Ectodermal cell (in vitro differentiated cells): ENCODE data around the gene C3orf18. TPM values are rescaled to one million over a fixed set of nuclear protein-coding genes. Genes with fewer than 3 reads are reported as not detected.

Source experiments
- H3K27ac ChIP-seq: 2 replicates; pipeline ENCODE4 v1.7.0; 2013; ENCODE audit warnings: mild to moderate bottlenecking, low read depth, low read length; ENCODE audit not compliant: insufficient read depth, poor library complexity, severe bottlenecking
- H3K27me3 ChIP-seq: 2 replicates; pipeline ENCODE4 v1.7.0; 2013; ENCODE audit warnings: mild to moderate bottlenecking, low read length; ENCODE audit not compliant: insufficient read depth, control insufficient read depth, poor library complexity, severe bottlenecking
- H3K36me3 ChIP-seq: one replicate; pipeline ENCODE4 v1.7.0; 2013; ENCODE audit warnings: low read length; ENCODE audit not compliant: control insufficient read depth, insufficient read depth
- H3K4me1 ChIP-seq: one replicate; pipeline ENCODE4 v1.7.0; 2013; ENCODE audit warnings: low read length; ENCODE audit not compliant: control insufficient read depth, insufficient read depth
- H3K4me3 ChIP-seq: 2 replicates; pipeline ENCODE4 v1.7.0; 2013; ENCODE audit warnings: low read depth, low read length, control low read depth; ENCODE audit not compliant: insufficient read depth
- H3K9me3 ChIP-seq: 2 replicates; pipeline ENCODE4 v1.7.0; 2013; ENCODE audit warnings: mild to moderate bottlenecking, low read length, moderate library complexity; ENCODE audit not compliant: control insufficient read depth
- WGBS, 2 experiments: methylation state at CpG; one replicate each; pipeline ENCODE4 v1.1.7; 2013; ENCODE audit warnings: missing lambda C conversion rate in 2 of 2; 5-methylcytosine and 5-hydroxymethylcytosine counted together
- polyA plus RNA-seq, 4 experiments: library from polyadenylated mRNA; stranded (reverse); fragments of 50-300 nt; gene quantifications; one replicate each; pipeline ENCODE4 v1.2.3, GENCODE V29; 2013

C3orf18 gene
- polyA plus RNA-seq (2013, experiment 1 of 4) = 11.1 TPM
- 11.5 TPM for polyA plus RNA-seq (2013, experiment 2 of 4)
- polyA plus RNA-seq (2013, experiment 3 of 4) = 11.2 TPM
- 13.3 TPM for polyA plus RNA-seq (2013, experiment 4 of 4)

GRCh38 chr3:50567386-50568167, at the start of gene C3orf18:
TSS of gene C3orf18 (minus strand) at chr3:50567747. CDS start at chr3:50565699, 2,048 bp downstream.
- peaks cover 4% of the 10 kb centered on the region for H3K4me1 ChIP-seq
- H3K36me3 ChIP-seq = no peaks in the 10 kb centered on the region
- H3K9me3 ChIP-seq = no peaks in the 10 kb centered on the region
- H3K27me3 ChIP-seq = peaks cover 12% of the 10 kb centered on the region
- peak within 1 kb of the TSS; percentile 89 for H3K4me3 ChIP-seq
- no peak within 1 kb of the TSS for H3K27ac ChIP-seq
- WGBS, 2 experiments = 4% methylated on average over 53 of the region's 53 CpGs

DNA sequence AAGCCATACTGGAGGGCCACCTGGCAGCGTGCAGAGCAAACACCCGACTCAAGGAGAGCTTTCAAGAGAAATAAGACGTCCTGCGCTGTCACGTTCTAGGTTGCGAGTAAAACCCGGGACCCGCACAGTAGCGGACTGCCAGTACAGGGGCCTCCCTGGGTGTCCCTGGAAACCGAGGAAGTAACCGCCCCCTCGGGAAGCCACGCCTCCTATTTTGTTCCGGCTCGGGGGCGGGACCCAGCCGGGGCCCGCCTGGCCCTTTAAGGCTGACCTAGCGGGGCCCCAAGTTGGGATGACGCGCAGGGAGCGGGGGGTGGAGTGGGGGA, 49.2 kb upstream of the C3orf18 start:
- H3K27ac ChIP-seq = no peak overlapping the region
- no peaks in the 10 kb centered on the region for H3K9me3 ChIP-seq
- peak overlapping the region; percentile 47 for H3K4me3 ChIP-seq
- 0 to 1% methylated on average over 18 of the region's 22 CpGs for WGBS, 2 experiments
- H3K36me3 ChIP-seq = no peaks in the 10 kb centered on the region
- peaks cover 20% of the 10 kb centered on the region for H3K4me1 ChIP-seq
- H3K27me3 ChIP-seq = peaks cover 29% of the 10 kb centered on the region

DNA sequence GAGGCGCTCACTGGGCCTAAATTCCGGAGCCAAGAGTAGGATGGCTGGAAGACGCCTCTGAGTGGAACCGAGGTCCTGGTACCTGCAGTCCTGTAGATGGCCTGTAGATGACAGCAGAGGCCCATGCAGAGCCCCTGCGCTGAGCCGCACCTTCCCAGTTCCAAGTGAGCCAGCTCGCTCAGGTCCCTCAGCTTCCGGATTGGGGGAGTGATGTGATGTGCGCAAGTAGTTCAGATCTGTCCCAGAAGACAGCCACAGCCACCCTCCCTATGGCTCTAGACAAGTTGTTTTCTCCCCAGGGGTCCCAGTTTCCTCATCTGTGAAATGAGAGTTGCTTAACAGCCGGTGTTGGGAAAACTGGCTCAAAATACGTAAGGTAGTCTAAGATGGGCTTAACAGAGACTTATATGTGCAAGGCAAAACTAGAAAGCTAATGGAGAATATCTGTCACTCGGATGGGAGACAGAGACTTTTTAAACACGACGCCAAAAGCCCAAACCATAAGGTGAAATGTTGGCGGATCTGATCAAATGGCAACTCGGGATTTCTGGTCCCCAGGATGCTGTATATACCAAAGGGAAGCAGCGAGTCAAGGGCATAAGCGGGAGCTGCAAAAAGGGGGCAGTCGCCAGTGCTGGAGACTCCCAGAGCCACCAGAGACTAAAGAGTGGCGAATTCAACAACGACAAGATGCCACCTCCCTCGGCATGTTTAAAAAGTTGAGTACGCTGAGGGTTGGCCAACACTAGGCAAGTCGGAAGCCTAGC, 48.6 kb upstream of the C3orf18 start:
- no peak overlapping the region for H3K27ac ChIP-seq
- H3K9me3 ChIP-seq = no peaks in the 10 kb centered on the region
- no peaks in the 10 kb centered on the region for H3K36me3 ChIP-seq
- peaks cover 32% of the 10 kb centered on the region for H3K27me3 ChIP-seq
- peak overlapping the region; percentile 47 for H3K4me3 ChIP-seq
- peaks cover 20% of the 10 kb centered on the region for H3K4me1 ChIP-seq
- 5 to 6% methylated on average over 24 of the region's 24 CpGs for whole genome bisulfite sequencing, 2 experiments

DNA sequence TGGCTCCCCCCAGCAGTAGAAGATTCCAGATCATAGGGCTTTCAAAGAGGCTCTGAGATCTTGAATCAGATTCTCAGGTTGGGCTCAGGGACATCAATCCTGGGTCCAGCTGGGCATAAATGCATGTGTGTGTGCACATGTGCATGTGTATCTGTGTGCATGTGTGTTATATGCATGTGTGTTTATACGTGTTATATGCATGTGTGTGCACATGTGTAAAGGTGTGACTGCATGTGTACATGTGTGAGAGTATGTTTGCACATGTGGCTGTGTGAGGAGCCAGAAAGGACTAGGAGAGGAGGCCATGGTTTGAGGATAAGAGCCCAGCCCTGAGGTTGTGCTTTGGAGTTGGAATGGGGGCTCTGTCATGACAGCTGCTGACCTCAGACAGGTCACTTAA, 47.6 kb upstream of the C3orf18 start:
- no peak overlapping the region for H3K27ac ChIP-seq
- H3K4me1 ChIP-seq = peaks cover 20% of the 10 kb centered on the region
- H3K9me3 ChIP-seq = no peaks in the 10 kb centered on the region
- peaks cover 42% of the 10 kb centered on the region for H3K27me3 ChIP-seq
- 45 to 47% methylated on average over 1 of the region's 1 CpG for WGBS, 2 experiments
- H3K36me3 ChIP-seq = no peaks in the 10 kb centered on the region
- no peak overlapping the region for H3K4me3 ChIP-seq

DNA sequence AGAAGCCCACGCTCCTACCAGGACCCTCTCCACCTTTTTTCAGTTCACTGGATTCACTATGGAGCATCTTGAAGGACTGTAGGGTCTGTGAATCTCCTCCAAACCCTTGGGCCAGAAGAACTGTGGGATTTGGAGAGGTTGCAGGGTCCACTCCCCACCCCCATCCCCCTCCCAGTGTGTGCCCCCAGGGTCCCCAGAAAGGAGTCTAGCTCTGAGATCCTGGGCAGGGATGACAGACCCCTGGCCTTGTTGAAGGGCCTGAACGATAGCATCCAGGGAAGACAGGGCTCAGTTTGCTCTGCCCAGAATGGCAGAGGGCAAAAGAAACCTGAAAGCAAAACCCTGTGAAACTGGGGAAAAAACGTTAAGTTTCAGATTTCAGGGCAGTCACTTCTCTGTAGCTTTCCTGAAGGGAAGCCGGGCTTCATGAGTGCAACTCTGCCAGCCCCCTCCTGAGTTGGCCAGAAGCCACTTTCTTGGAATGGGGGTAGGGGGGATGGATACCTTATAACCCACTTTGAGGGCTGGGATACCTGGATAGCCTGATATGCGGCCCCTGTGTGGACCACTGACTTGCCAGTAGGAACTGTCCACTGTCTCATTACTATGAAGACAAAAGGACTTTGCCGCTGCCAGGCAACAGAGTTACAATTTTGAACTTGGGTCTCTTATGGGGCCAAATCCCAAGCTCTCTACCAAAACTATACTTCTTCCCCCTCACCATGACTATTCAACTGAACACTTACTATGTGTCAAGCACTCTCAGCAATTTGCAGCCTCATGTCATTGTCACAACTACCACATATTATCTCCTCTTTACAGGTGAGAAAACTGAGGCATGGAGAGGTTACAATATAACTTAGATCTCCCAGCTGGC, 45.7 kb upstream of the C3orf18 start:
- no peak overlapping the region for H3K4me3 ChIP-seq
- WGBS, 2 experiments = 71% methylated on average over 6 of the region's 6 CpGs
- no peak overlapping the region for H3K27ac ChIP-seq
- H3K4me1 ChIP-seq = peaks cover 19% of the 10 kb centered on the region
- H3K27me3 ChIP-seq = peaks cover 56% of the 10 kb centered on the region
- no peaks in the 10 kb centered on the region for H3K36me3 ChIP-seq
- no peaks in the 10 kb centered on the region for H3K9me3 ChIP-seq

- H3K4me3 ChIP-seq = peak overlapping the region; percentile 40
- no peaks in the 10 kb centered on the region for H3K36me3 ChIP-seq
- peaks cover 56% of the 10 kb centered on the region for H3K27me3 ChIP-seq
- no peak overlapping the region for H3K27ac ChIP-seq
- H3K9me3 ChIP-seq = no peaks in the 10 kb centered on the region
- 15 to 18% methylated on average over 29 of the region's 29 CpGs for WGBS, 2 experiments
- peaks cover 10% of the 10 kb centered on the region for H3K4me1 ChIP-seq
Measured at GRCh38 chr3:50612234-50612882, 44.8 kb upstream of the C3orf18 start.

GRCh38 chr3:50611464-50612233, 44.1 kb upstream of the C3orf18 start, which contains the start of gene CISH:
TSS of gene CISH (minus strand) at chr3:50611774. CDS start at chr3:50611650, 124 bp downstream.
- H3K27me3 ChIP-seq = peaks cover 56% of the 10 kb centered on the region
- no peaks in the 10 kb centered on the region for H3K36me3 ChIP-seq
- no peaks in the 10 kb centered on the region for H3K9me3 ChIP-seq
- 1% methylated on average over 75 of the region's 75 CpGs for WGBS, 2 experiments
- peak within 1 kb of the TSS; percentile 40 for H3K4me3 ChIP-seq
- peak within 1 kb of the TSS; percentile 68 for H3K27ac ChIP-seq
- H3K4me1 ChIP-seq = peaks cover 8% of the 10 kb centered on the region

GRCh38 chr3:50610992-50611463, 43.5 kb upstream of the C3orf18 start:
- 57 to 59% methylated on average over 10 of the region's 10 CpGs for WGBS, 2 experiments
- Histone ChIP-seq H3K4me1 (peaks cover 6% of the 10 kb centered on the region), H3K27ac (no peak overlapping the region), H3K27me3 (peaks cover 56% of the 10 kb centered on the region), H3K36me3 (no peaks in the 10 kb centered on the region), H3K9me3 (no peaks in the 10 kb centered on the region), H3K4me3 (peak overlapping the region; percentile 40)
